Measurements from ENCODE around the gene C17orf50. TPM values are rescaled to one million over a fixed set of nuclear protein-coding genes. Genes with fewer than 3 reads are reported as not detected.

C17orf50 gene
- total and polyA plus RNA-seq, 11 donors: 0.19 TPM; not detected in 10

DNA sequence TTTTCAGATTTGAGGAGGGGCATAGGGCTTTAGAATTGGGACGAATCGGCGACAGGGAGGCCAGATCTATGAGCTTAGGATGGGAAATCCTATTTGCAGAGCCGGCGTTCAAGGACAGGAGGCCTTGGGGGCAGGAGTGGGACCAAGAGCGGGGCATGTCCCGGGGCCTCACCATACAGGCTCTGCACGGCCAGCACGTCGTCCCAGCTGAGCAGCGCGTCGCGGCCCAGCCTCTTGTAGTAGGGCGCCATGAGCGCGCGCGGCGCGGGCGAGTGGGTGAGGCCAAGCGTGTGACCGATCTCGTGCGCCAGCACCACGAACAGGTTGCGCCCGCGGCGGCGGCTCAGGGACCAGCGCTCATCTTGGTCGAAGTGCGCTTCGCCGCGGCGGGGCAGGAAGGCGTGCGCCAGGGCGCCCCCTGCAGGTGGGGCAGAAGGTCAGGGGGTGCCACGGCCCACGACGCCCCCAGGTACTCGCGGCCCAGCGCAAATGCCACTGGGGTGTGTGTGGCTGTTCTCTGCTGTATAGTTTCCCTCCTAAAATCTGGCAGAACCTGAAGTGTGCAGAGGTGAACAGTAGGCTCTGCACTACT, 9.3 kb downstream of the C17orf50 start:
- no peak for TF ChIP-seq POLR2A (IDR thresholded peaks at IDR 0.05)
- TF ChIP-seq, protein P1, sequence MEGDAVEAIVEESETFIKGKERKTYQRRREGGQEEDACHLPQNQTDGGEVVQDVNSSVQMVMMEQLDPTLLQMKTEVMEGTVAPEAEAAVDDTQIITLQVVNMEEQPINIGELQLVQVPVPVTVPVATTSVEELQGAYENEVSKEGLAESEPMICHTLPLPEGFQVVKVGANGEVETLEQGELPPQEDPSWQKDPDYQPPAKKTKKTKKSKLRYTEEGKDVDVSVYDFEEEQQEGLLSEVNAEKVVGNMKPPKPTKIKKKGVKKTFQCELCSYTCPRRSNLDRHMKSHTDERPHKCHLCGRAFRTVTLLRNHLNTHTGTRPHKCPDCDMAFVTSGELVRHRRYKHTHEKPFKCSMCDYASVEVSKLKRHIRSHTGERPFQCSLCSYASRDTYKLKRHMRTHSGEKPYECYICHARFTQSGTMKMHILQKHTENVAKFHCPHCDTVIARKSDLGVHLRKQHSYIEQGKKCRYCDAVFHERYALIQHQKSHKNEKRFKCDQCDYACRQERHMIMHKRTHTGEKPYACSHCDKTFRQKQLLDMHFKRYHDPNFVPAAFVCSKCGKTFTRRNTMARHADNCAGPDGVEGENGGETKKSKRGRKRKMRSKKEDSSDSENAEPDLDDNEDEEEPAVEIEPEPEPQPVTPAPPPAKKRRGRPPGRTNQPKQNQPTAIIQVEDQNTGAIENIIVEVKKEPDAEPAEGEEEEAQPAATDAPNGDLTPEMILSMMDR (IDR thresholded peaks at IDR 0.05): peak in 5 of 12 donors; percentile 6 to 19 (median 16)
- no peaks in the 10 kb centered on the region for H3K27me3 ChIP-seq
- DNase-seq: no peak
- intact Hi-C loops (cut with DNase I): no loop called here
- H3K36me3 ChIP-seq: no peaks in the 10 kb centered on the region
- ATAC-seq: no peak
- 92 to 96% (median 94%) methylated on average over 17 to 48 of the region's 48 CpGs for WGBS, 4 donors
- peaks cover 0 to 22% (median 10%) of the 10 kb centered on the region in 12 donors for H3K4me1 ChIP-seq
- H3K9me3 ChIP-seq: no peaks in the 10 kb centered on the region
- H3K27ac ChIP-seq: no peak overlapping the region
- no peak overlapping the region for H3K4me3 ChIP-seq

DNA sequence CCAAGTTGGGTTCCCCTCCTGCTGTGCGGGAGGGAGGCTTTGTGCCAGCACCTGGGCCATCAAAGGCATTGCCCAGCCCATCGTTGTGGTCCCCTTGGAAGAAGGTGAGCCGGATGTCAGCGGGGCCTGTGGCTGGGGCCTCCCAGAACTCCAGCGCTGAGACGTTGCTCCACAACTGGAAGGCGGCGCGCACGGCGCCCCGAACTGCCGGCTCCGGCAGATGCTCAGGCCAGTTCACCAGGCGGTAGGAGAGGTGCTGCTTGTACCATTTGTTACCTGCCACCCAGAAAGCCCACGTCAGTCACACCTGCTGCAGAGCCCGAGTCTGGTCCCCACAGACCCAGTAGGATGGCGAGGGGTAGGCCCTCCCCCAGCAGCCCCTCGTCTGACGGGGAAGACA, 12.4 kb downstream of the C17orf50 start:
- intact Hi-C loops (cut with DNase I): no loop called here
- DNase-seq (no peak), ATAC-seq (peak in 1 of 4 donors; percentile 10)
- H3K36me3 ChIP-seq: no peaks in the 10 kb centered on the region
- H3K27ac ChIP-seq: peak overlapping the region in 1 of 12 donors; percentile 86
- TF ChIP-seq, protein P1 (IDR thresholded peaks at IDR 0.05): no peak
- TF ChIP-seq POLR2A (IDR thresholded peaks at IDR 0.05): no peak
- peaks cover 0 to 30% (median 17%) of the 10 kb centered on the region in 12 donors for H3K4me1 ChIP-seq
- 81 to 91% (median 87%) methylated on average over 1 to 20 of the region's 20 CpGs for WGBS, 4 donors
- H3K9me3 ChIP-seq: no peaks in the 10 kb centered on the region
- H3K4me3 ChIP-seq: no peak overlapping the region
- no peaks in the 10 kb centered on the region for H3K27me3 ChIP-seq

DNA sequence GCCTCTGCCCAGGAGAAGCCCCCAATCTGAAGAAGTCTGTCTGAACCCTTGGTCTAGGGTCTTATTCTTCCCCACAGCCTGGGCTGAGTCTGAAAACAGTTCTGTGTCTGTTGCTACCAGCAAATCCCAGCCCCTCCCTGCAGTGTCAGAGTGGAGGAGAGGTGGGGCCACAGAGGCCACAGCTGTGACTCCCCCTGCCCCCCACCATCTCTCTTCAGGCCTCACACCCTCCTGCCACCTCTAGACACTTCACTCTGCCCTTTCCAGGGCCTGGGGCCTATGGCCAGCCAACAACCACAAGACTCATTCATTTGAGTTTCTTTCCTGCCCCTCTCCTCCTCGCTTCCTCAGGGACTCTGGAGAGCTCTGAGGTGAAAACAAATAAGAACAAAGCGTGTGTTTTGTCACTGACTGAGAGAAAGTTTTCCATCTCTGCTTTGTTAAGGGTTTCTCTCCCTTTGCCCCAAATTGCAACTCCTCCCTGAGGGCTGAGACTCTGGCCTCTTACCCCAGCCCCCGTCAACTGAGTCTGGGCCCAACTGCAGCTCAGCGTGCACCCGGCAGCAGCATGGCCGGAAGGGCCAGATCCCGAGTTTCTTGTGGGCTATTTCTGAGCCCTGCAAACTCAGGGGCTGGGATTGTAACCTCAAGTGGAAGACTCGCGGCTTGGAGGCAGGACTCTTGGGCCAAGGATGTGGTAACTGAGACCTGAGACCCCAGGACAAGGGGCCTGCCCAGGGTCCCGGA, 13.2 kb downstream of the C17orf50 start:
- Histone ChIP-seq H3K27ac (peak overlapping the region in 4 of 12 donors; percentile 13 to 86 (median 44)), H3K4me3 (no peak overlapping the region), H3K4me1 (peaks cover 0 to 30% (median 17%) of the 10 kb centered on the region in 12 donors), H3K27me3 (no peaks in the 10 kb centered on the region), H3K9me3 (no peaks in the 10 kb centered on the region), H3K36me3 (no peaks in the 10 kb centered on the region)
- DNase-seq: no peak
- TF ChIP-seq POLR2A (IDR thresholded peaks at IDR 0.05): no peak
- TF ChIP-seq, protein P1 (IDR thresholded peaks at IDR 0.05): no peak
- peak in 2 of 4 donors; percentile 12 to 47 for ATAC-seq
- intact Hi-C loops (cut with DNase I): no loop called here
- WGBS, 4 donors: 63 to 70% (median 67%) methylated on average over 10 of the region's 10 CpGs

DNA sequence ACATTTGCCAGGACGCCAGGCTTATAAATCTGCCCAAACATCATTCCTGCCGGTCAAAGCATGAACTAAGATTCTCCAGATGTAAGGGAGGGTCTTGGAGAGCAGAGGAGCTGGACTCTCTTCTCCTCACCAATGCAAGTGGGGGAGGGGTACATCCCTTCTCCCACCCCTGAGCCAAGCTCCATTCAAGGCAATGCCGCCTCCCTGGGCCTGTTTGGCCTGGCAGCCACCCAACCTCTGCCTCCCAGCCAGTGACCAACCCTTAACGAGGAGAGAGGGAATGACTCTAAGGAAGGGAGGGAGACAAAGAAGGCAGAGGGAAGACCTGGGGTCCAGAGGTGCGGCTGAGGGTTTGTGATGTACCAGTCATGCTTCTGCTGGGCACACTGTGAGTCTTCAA, 13.8 kb downstream of the C17orf50 start:
- no peak for TF ChIP-seq POLR2A (IDR thresholded peaks at IDR 0.05)
- TF ChIP-seq, protein P1 (IDR thresholded peaks at IDR 0.05): no peak
- Histone ChIP-seq H3K36me3 (no peaks in the 10 kb centered on the region), H3K9me3 (no peaks in the 10 kb centered on the region), H3K4me1 (peaks cover 0 to 30% (median 17%) of the 10 kb centered on the region in 12 donors), H3K4me3 (no peak overlapping the region), H3K27ac (peak overlapping the region in 3 of 12 donors; percentile 42 to 86 (median 46)), H3K27me3 (no peaks in the 10 kb centered on the region)
- WGBS, 4 donors: 46 to 60% (median 57%) methylated on average over 4 to 5 of the region's 5 CpGs
- peak in 4 of 5 donors; percentile 43 to 49 (median 48) for DNase-seq
- peak in 3 of 4 donors; percentile 63 to 76 (median 73) for ATAC-seq
- intact Hi-C loops (cut with DNase I): no loop called here
